NCI-H1105 (cell line): ENCODE results near the gene ARHGAP21.

Source experiments
- DNase-seq: peaks from one replicate; lab custom pipeline; 2025; lab: John Stamatoyannopoulos, UW

Gene ARHGAP21

DNA sequence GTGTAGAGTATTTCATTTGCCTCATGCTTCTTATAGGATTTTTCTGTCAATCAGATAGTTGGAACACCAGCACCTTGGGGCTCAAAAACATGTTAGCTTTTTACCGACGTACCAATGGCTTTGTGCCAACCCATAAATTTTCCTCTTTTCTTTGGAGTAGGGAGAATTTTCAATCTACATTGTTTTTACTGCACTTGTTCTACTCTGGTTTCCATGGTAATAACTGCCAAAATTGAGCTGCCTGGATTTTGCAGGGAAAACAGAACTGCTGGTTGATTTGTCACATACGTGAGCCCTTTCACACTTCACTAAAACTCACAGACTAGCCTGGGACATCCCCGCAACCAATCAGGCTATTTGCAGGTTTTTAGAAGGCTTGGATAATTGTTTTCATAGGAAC lies 189.7 kb downstream of the ARHGAP21 start:
- no peak for DNase-seq
